ENCODE data around the gene SELENOF. TPM values are rescaled to one million over a fixed set of nuclear protein-coding genes. Genes with fewer than 3 reads are reported as not detected.

SELENOF gene
- total RNA-seq, 1 donor from 2014 or later, result 241 TPM

GRCh38 chr1:86939406-86939805, 25.5 kb upstream of the SELENOF start:
- no peak overlapping the region for H2AFZ ChIP-seq (replicated peaks)
- H3K27ac Mint-ChIP-seq, result no peak overlapping the region
- peaks cover 100% of the 10 kb centered on the region for H3K79me2 ChIP-seq (ENCODE audit: low read depth)
- TF ChIP-seq EZH2phosphoT487 (IDR thresholded peaks at IDR 0.05) (no peak), EZH2 (IDR thresholded peaks at IDR 0.05) (no peak)
- no peak overlapping the region for H3K27ac ChIP-seq
- peaks cover 6% of the 10 kb centered on the region for H3K36me3 Mint-ChIP-seq
- no peaks in the 10 kb centered on the region for H3K36me3 ChIP-seq
- peaks cover 4% of the 10 kb centered on the region for H3K9me3 Mint-ChIP-seq
- H3K4me2 ChIP-seq, result no peak overlapping the region
- H3K27me3 ChIP-seq, result no peaks in the 10 kb centered on the region
- H3K4me1 Mint-ChIP-seq, result no peaks in the 10 kb centered on the region
- no peaks in the 10 kb centered on the region for H3K9me3 ChIP-seq (ENCODE audit: low read depth)
- H3K4me3 ChIP-seq, result no peak overlapping the region
- DNase-seq (ENCODE audit: low spot score), result no peak
- no peak overlapping the region for H3K9ac ChIP-seq
- H3K4me3 Mint-ChIP-seq, result no peak overlapping the region
- H4K20me1 ChIP-seq (ENCODE audit: low read depth), result peaks cover 26% of the 10 kb centered on the region
- no peaks in the 10 kb centered on the region for H3K27me3 Mint-ChIP-seq (ENCODE audit: insufficient read depth, low read depth)
- H3K4me1 ChIP-seq, result no peaks in the 10 kb centered on the region
- no peaks in the 10 kb centered on the region for H3F3A ChIP-seq (ENCODE audit: low read depth)

GRCh38 chr1:86938855-86939254, 24.9 kb upstream of the SELENOF start:
- Histone ChIP-seq H2AFZ (replicated peaks) (no peak overlapping the region), H3K4me2 (no peak overlapping the region), H3K79me2 (ENCODE audit: low read depth) (peaks cover 100% of the 10 kb centered on the region), H3K9ac (no peak overlapping the region), H3K27ac (no peak overlapping the region), H3K4me3 (no peak overlapping the region), H3K27me3 (no peaks in the 10 kb centered on the region), H4K20me1 (ENCODE audit: low read depth) (peaks cover 26% of the 10 kb centered on the region), H3K36me3 (no peaks in the 10 kb centered on the region), H3F3A (ENCODE audit: low read depth) (no peaks in the 10 kb centered on the region), H3K4me1 (peaks cover under 1% of the 10 kb centered on the region), H3K9me3 (ENCODE audit: low read depth) (no peaks in the 10 kb centered on the region)
- H3K27ac Mint-ChIP-seq, result no peak overlapping the region
- peaks cover 7% of the 10 kb centered on the region for H3K9me3 Mint-ChIP-seq
- no peaks in the 10 kb centered on the region for H3K27me3 Mint-ChIP-seq (ENCODE audit: insufficient read depth, low read depth)
- DNase-seq (ENCODE audit: low spot score), result no peak
- peaks cover 4% of the 10 kb centered on the region for H3K4me1 Mint-ChIP-seq
- TF ChIP-seq EZH2phosphoT487 (IDR thresholded peaks at IDR 0.05) (no peak), CTCF (IDR thresholded peaks at IDR 0.05) (no peak), EZH2 (IDR thresholded peaks at IDR 0.05) (no peak)
- no peak overlapping the region for H3K4me3 Mint-ChIP-seq
- peaks cover 8% of the 10 kb centered on the region for H3K36me3 Mint-ChIP-seq

- Histone ChIP-seq H3K9ac (no peak overlapping the region), H2AFZ (replicated peaks) (no peak overlapping the region), H3K4me1 (peaks cover 3% of the 10 kb centered on the region), H3K36me3 (no peaks in the 10 kb centered on the region), H3K27ac (no peak overlapping the region), H3K79me2 (ENCODE audit: low read depth) (peaks cover 100% of the 10 kb centered on the region), H3K27me3 (no peaks in the 10 kb centered on the region), H3K4me2 (no peak overlapping the region), H4K20me1 (ENCODE audit: low read depth) (peaks cover 30% of the 10 kb centered on the region), H3F3A (ENCODE audit: low read depth) (no peaks in the 10 kb centered on the region), H3K4me3 (no peak overlapping the region), H3K9me3 (ENCODE audit: low read depth) (no peaks in the 10 kb centered on the region)
- peaks cover 8% of the 10 kb centered on the region for H3K4me1 Mint-ChIP-seq
- TF ChIP-seq EZH2phosphoT487 (IDR thresholded peaks at IDR 0.05), result no peak
- no peak for TF ChIP-seq EZH2 (IDR thresholded peaks at IDR 0.05)
- TF ChIP-seq CTCF (IDR thresholded peaks at IDR 0.05), result no peak
- H3K27me3 Mint-ChIP-seq (ENCODE audit: insufficient read depth, low read depth), result no peaks in the 10 kb centered on the region
- peaks cover 12% of the 10 kb centered on the region for H3K36me3 Mint-ChIP-seq
- peaks cover 10% of the 10 kb centered on the region for H3K9me3 Mint-ChIP-seq
- DNase-seq (ENCODE audit: low spot score), result no peak
- no peak overlapping the region for H3K4me3 Mint-ChIP-seq
- no peak overlapping the region for H3K27ac Mint-ChIP-seq
Measured at GRCh38 chr1:86938450-86938849, 24.5 kb upstream of the SELENOF start.

GRCh38 chr1:86933562-86934377, 19.8 kb upstream of the SELENOF start:
- Histone ChIP-seq H2AFZ (replicated peaks) (no peak overlapping the region), H4K20me1 (ENCODE audit: low read depth) (peaks cover 24% of the 10 kb centered on the region), H3F3A (ENCODE audit: low read depth) (no peaks in the 10 kb centered on the region), H3K79me2 (ENCODE audit: low read depth) (peaks cover 100% of the 10 kb centered on the region), H3K27me3 (no peaks in the 10 kb centered on the region), H3K36me3 (no peaks in the 10 kb centered on the region), H3K4me1 (peaks cover 12% of the 10 kb centered on the region), H3K9ac (no peak overlapping the region), H3K4me3 (no peak overlapping the region), H3K9me3 (ENCODE audit: low read depth) (no peaks in the 10 kb centered on the region), H3K27ac (no peak overlapping the region), H3K4me2 (peak overlapping the region; percentile 29)
- peak overlapping the region; percentile 74 for H3K27ac Mint-ChIP-seq
- TF ChIP-seq EZH2phosphoT487 (IDR thresholded peaks at IDR 0.05) (no peak), EZH2 (IDR thresholded peaks at IDR 0.05) (no peak), CTCF (IDR thresholded peaks at IDR 0.05) (no peak)
- peaks cover 8% of the 10 kb centered on the region for H3K4me1 Mint-ChIP-seq
- no peaks in the 10 kb centered on the region for H3K27me3 Mint-ChIP-seq (ENCODE audit: insufficient read depth, low read depth)
- no peak for DNase-seq (ENCODE audit: low spot score)
- peaks cover 31% of the 10 kb centered on the region for H3K9me3 Mint-ChIP-seq
- no peak overlapping the region for H3K4me3 Mint-ChIP-seq
- peaks cover 17% of the 10 kb centered on the region for H3K36me3 Mint-ChIP-seq

Data from neural progenitor cell (in vitro differentiated cells).